Lung (tissue), 12 donors: ENCODE results near the gene FITM1. TPM values are rescaled to one million over a fixed set of nuclear protein-coding genes. Genes with fewer than 3 reads are reported as not detected.

ENCODE experiments used
- ATAC-seq: fragments of 200-7000 bp; cut with Tn5 transposase; one replicate; pipeline ENCODE4 v1.9.1; 2020; ENCODE audit warnings: moderate number of reproducible peaks; ENCODE audit not compliant: insufficient read depth, low FRiP score
- DNase-seq, 3 donors: peaks; one replicate each; pipeline ENCODE4 v3.0.0-alpha.2; 2013 to 2017
- H3K27ac ChIP-seq, 2 donors: one replicate each; pipeline ENCODE4 v1.5.1; 2013; ENCODE audit warnings: mild to moderate bottlenecking in 2 of 2, moderate library complexity in 2 of 2, control low read depth in 1 of 2, inconsistent platforms in 1 of 2, low read depth in 1 of 2, low read length in 1 of 2
- H3K27me3 ChIP-seq, 3 donors: one replicate each; pipeline ENCODE4 v1.5.1; 2013; ENCODE audit warnings: low read length in 2 of 3; ENCODE audit not compliant: control insufficient read depth in 3 of 3, insufficient read depth in 3 of 3
- H3K36me3 ChIP-seq, 4 donors: one replicate each; pipeline ENCODE4 v1.5.1; 2013; ENCODE audit warnings: low read length in 4 of 4, mild to moderate bottlenecking in 1 of 4, moderate library complexity in 1 of 4; ENCODE audit not compliant: control insufficient read depth in 4 of 4, insufficient read depth in 4 of 4
- H3K4me1 ChIP-seq, 5 donors: one replicate each; pipeline ENCODE4 v1.5.1; 2013; ENCODE audit warnings: low read length in 5 of 5, mild to moderate bottlenecking in 2 of 5, moderate library complexity in 1 of 5; ENCODE audit not compliant: control insufficient read depth in 5 of 5, insufficient read depth in 5 of 5
- H3K4me3 ChIP-seq: one replicate; pipeline ENCODE4 v1.5.1; 2013; ENCODE audit warnings: mild to moderate bottlenecking, control low read depth, moderate library complexity
- H3K9ac ChIP-seq, 2 donors: one replicate each; pipeline ENCODE4 v1.5.1; 2013; ENCODE audit warnings: low read length in 2 of 2, control low read depth in 1 of 2; ENCODE audit not compliant: insufficient read depth in 1 of 2
- H3K9me3 ChIP-seq, 4 donors: one replicate each; pipeline ENCODE4 v1.5.1; 2013; ENCODE audit warnings: low read length in 3 of 4, mild to moderate bottlenecking in 1 of 4, moderate library complexity in 1 of 4; ENCODE audit not compliant: control insufficient read depth in 4 of 4, insufficient read depth in 3 of 4
- WGBS, 2 donors: extraction: QIAGEN DNeasy Blood & Tissue Kit; methylation state at CpG; one replicate each; pipeline ENCODE4 v1.1.7; 2013; 5-methylcytosine and 5-hydroxymethylcytosine counted together
- polyA plus RNA-seq, 2 donors: library from polyadenylated mRNA; stranded (reverse); fragments of 200-250 nt; gene quantifications; one replicate each; pipeline ENCODE4 v1.2.1, GENCODE V29; 2013
- total RNA-seq, 2 donors: library from RNA; depleted of rRNA in 1 of 2; stranded (reverse); fragments of >200 nt in 1 of 2; gene quantifications; one replicate each; pipeline ENCODE4 v1.2.1, GENCODE V29; 2014 to 2021
- TF ChIP-seq, protein P1 (sequence below): IDR thresholded peaks from 2 replicates; pipeline ENCODE4 v1.5.1; 2012; ENCODE audit warnings: mild to moderate bottlenecking; ENCODE audit errors: control extremely low read depth, extremely low read depth
- donor health status: control.
- donor health status: control.
- donor health status: Bipolar disorder and iron deficiency.
- donor health status: healthy.
- donor health status: DM: yes; HTN: yes; CAD: no.

FITM1 gene
- total and polyA plus RNA-seq, 4 donors, result 0.48 to 1.4 (median 0.88) TPM

DNA sequence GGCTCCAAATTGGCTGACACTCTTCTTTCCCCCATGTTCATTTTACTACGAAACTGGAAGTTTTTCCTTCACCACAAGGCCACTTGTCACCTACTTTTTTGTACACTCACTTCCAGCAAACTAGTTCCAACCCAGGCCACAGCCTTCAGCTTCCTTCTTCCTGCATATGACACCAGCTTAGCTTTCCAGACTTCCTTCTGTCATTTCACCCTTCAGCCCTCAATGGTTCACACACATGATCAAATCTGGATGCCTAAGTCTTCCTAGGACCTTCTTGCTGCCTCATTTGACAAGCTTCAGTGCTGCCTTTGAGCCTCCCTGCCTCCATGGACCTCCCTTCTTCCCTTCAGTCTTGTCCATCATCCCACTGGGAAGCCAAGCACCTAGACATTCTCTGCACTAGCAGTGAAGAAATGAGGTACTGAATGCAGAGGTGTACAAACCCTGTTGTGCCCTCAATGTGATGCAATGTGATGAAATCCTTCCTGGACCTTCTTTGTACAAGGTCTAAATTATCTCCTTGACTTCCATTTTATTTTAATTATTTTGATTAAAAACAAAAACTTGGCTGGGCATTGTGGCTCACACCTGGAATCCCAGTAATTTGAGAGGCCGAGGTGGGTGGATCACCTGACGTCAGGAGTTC is 37.1 kb downstream of the FITM1 start:
- Histone ChIP-seq H3K27me3 (no peaks in the 10 kb centered on the region), H3K27ac (peak overlapping the region in 1 of 2 donors; percentile 61), H3K4me1 (peaks cover 0 to 14% (median 4%) of the 10 kb centered on the region in 5 donors), H3K4me3 (no peak overlapping the region), H3K36me3 (peaks cover 22 to 50% (median 33%) of the 10 kb centered on the region in 4 donors), H3K9me3 (no peaks in the 10 kb centered on the region), H3K9ac (no peak overlapping the region)
- WGBS, 2 donors, result 76 to 81% methylated on average over 3 of the region's 3 CpGs
- DNase-seq (no peak), ATAC-seq (no peak)
- TF ChIP-seq, protein P1, sequence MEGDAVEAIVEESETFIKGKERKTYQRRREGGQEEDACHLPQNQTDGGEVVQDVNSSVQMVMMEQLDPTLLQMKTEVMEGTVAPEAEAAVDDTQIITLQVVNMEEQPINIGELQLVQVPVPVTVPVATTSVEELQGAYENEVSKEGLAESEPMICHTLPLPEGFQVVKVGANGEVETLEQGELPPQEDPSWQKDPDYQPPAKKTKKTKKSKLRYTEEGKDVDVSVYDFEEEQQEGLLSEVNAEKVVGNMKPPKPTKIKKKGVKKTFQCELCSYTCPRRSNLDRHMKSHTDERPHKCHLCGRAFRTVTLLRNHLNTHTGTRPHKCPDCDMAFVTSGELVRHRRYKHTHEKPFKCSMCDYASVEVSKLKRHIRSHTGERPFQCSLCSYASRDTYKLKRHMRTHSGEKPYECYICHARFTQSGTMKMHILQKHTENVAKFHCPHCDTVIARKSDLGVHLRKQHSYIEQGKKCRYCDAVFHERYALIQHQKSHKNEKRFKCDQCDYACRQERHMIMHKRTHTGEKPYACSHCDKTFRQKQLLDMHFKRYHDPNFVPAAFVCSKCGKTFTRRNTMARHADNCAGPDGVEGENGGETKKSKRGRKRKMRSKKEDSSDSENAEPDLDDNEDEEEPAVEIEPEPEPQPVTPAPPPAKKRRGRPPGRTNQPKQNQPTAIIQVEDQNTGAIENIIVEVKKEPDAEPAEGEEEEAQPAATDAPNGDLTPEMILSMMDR, result no peak

DNA sequence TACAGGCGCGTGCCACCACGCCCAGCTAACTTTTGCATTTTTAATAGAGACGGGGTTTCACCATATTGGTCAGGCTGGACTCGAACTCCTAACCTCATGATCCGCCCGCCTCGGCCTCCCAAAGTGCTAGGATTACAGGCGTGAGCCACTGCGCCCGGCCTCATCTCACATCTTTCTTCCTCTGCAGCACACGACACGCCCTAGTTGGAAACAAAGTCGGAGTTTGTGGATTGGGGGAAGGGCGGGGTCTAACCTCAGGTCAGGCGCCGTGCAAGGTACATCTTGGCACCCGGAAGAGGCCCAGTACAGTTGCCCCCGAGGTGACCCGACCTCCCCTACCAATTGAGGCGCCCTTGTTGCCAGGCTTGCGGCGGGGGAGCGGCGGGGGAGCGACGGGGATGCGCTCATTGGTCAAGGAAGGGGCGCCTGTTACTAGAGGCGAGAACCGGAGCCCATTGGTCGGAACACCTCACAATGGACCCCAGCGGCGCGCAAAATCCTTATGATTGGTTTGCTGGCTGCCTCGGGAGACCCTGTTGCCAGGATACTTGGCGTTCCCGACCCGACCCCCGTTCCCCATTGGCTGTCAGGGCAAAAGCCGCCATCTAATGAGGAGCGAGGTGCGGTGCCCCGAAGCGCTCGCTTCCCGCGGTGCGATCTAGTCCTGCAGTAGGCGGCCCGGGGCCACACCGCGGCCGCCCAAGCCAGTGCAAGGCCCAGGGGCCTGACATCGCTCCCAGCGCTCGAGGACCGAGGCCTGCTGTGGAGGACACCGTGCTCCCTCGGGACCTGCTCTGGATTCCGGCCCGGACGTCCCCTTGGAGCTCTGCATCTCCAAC is 41.2 kb downstream of the FITM1 start, which contains the start of gene REC8:
Gene REC8 (plus strand): TSS at position 659 of the 839 bp plus-strand sequence. CDS start 473 bp downstream, outside the sequence.
- Histone ChIP-seq H3K27ac (peak within 1 kb of the TSS in 1 of 2 donors; percentile 22), H3K4me1 (peaks cover 0 to 14% (median 4%) of the 10 kb centered on the region in 5 donors), H3K36me3 (peaks cover 4 to 26% (median 8%) of the 10 kb centered on the region in 4 donors), H3K4me3 (peak within 1 kb of the TSS; percentile 12), H3K27me3 (no peaks in the 10 kb centered on the region), H3K9me3 (no peaks in the 10 kb centered on the region), H3K9ac (no peak within 1 kb of the TSS)
- 14 to 26% methylated on average over 62 to 63 of the region's 63 CpGs for WGBS, 2 donors
- TF ChIP-seq, protein P1, result no peak
- ATAC-seq, result peak; percentile 86
- peak; percentile 95 for DNase-seq

DNA sequence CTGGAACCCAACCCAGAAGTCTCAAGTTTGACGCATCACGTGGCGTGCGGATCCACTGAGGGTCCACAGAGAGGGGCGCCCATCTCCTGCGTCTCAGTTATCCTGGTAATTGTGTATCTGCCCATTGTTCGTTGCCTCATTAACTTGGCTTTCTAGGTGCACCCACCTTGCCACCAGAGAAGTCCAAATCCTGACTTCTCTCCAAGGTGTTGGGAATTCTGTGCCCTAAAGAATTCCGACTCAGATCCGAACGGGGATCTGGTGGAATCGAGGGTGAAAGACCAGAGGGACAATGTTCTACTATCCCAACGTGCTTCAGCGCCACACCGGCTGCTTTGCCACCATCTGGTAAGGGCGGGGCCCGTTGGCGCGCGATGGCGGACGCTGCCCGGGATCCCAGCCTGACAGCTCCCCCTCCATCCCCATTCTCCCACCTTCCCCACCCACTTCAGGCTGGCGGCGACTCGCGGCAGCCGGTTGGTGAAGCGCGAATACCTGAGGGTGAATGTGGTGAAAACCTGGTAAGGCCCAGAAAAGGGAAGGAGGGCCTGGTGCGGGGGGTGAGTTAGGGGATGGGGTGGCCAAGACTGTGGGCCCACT is 41.9 kb downstream of the FITM1 start:
- WGBS, 2 donors, result 22 to 41% methylated on average over 30 of the region's 30 CpGs
- peak overlapping the region in 1 of 2 donors; percentile 22 for H3K27ac ChIP-seq
- no peaks in the 10 kb centered on the region for H3K9me3 ChIP-seq
- H3K4me1 ChIP-seq, result peaks cover 0 to 14% (median 4%) of the 10 kb centered on the region in 5 donors
- TF ChIP-seq, protein P1, result no peak
- no peak overlapping the region for H3K9ac ChIP-seq
- H3K4me3 ChIP-seq, result peak overlapping the region; percentile 12
- ATAC-seq, result no peak
- DNase-seq, result peak in 2 of 3 donors; percentile 22 to 34
- no peaks in the 10 kb centered on the region for H3K27me3 ChIP-seq
- H3K36me3 ChIP-seq, result peaks cover 4 to 29% (median 7%) of the 10 kb centered on the region in 4 donors
